HG02870 (cell line): Measurements from ENCODE around the gene MGAT1.

Experiments
- ATAC-seq: cut with Tn5 transposase; IDR thresholded peaks from one replicate; pipeline ENCODE4 v1.9.1; 2021; ENCODE audit warnings: mild to moderate bottlenecking, moderate library complexity; ENCODE audit not compliant: unreplicated experiment

The MGAT1 gene

GRCh38 chr5:180824630-180825476 is 22.2 kb upstream of the MGAT1 start:
- ATAC-seq: no peak

- no peak for ATAC-seq
These were observed 21.5 kb upstream of the MGAT1 start for GRCh38 chr5:180823940-180824629.

GRCh38 chr5:180823346-180823745 is 20.7 kb upstream of the MGAT1 start:
- no peak for ATAC-seq

- ATAC-seq: no peak
These were observed 18.9 kb upstream of the MGAT1 start for GRCh38 chr5:180821538-180821937.

GRCh38 chr5:180820788-180821321 is 18.2 kb upstream of the MGAT1 start:
- ATAC-seq: peak; percentile 68

GRCh38 chr5:180818677-180819341 is 16.2 kb upstream of the MGAT1 start:
- ATAC-seq: no peak

DNA sequence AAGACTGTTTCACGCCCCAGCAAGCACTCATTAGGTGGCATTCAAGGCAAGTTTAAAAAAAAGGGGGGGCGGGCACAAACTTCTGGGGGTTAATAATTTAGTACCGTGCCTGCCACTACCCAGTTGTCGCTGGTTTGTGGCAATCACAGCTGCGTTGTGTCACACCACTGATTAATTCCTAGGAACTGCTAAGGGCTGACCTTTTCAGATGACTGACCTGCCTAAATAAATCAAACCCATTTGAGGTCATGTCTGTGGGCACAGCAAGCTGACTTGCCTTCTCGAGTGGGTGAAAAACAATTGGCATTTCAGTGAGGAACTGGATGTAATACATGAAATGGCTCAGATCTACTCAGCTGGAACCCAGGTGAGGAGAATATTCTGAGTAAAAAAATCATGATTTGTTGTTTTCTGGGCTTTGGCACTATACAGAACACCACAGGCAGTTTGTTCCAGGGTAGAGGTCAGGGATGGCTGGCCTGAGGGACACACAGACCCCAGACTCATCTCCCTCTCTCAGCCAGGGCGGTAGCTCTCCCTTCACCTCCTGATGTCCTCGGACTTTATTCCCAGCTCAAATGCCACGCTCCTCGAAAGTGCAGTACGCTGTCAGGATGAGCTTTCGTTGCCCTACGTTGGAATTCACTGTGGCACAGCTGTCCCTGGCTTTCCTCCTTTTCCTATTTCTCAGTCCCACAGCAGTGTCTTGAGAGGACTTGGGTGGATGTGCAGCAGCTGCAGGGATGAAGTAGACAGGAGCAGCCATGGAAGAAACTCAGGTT is 15.5 kb upstream of the MGAT1 start:
- ATAC-seq: no peak

- no peak for ATAC-seq
These were observed 14.3 kb upstream of the MGAT1 start for GRCh38 chr5:180816608-180817534.

GRCh38 chr5:180815293-180815917 is 12.8 kb upstream of the MGAT1 start:
- ATAC-seq: no peak

- no peak for ATAC-seq
These were observed 10.8 kb upstream of the MGAT1 start for GRCh38 chr5:180813420-180813819.

- ATAC-seq: no peak
These were observed 9.1 kb upstream of the MGAT1 start for GRCh38 chr5:180811623-180812124.

DNA sequence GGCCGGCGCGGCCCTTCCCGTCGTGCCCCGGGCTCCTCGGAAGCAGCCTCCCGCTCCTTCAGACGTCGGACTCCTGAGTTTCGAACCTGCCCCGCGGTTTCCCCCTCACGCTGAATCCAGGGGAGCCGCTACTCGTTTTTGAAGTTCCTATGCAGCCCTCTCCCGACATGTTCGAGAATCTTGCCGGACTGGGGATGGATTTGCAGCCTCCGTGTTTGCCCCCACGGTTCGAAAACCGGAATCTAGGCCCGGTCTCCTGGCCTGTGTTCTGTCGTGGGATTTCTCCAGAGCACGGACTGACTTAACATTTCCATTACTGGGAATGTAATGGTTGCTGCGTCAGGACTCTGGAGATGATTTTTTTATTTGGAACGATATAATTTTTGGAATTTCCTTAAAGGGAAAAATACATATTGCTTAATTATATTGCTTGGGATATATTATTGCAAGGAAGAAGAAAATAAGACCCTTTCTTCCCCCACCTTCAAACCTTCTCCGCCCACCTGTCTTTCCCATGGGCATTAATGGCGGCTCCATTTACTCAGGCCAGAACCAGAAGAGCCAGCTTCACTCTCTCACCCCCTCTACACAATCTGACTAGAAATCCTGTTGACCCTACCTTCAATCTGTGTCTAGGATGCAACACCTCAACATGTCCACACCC is 8.5 kb upstream of the MGAT1 start:
- ATAC-seq: no peak

DNA sequence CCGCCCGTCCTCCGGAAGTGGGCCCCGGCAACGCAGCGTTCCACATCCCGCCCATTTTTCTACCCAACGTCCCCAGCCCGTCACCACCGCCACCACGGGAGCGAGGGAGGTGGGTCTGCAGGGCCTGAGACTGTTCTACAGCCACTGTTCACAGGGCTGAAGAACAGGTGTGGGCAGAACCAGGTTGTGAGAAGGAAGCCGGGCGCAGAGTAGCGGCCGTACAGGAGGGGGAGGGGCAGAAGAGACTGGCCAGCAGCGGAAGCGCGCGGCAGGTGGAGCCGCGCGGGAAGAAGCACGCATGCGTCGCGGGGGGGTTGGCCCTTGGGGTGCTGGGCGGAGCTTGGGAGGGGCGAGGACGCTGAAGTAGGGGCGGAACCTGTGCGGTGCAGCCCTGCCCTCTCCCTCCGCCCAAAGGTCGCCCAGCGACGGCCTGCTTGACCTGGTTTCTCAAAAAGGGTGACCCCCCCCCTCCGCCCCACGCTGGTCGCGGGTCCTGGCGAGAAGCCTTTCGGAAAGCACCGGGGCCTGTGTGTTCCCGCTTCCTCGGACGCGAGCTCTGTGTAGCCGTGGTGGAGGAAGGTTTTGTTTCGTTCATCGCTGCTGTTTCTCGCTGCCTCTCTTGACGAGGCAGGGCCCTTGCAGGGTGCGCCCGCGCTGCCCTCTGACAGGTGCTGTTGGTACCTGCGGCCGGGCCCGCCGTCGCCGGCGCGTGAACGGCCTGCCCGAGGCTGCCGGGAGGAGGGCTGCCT is 7.8 kb upstream of the MGAT1 start:
- peak; percentile 62 for ATAC-seq

DNA sequence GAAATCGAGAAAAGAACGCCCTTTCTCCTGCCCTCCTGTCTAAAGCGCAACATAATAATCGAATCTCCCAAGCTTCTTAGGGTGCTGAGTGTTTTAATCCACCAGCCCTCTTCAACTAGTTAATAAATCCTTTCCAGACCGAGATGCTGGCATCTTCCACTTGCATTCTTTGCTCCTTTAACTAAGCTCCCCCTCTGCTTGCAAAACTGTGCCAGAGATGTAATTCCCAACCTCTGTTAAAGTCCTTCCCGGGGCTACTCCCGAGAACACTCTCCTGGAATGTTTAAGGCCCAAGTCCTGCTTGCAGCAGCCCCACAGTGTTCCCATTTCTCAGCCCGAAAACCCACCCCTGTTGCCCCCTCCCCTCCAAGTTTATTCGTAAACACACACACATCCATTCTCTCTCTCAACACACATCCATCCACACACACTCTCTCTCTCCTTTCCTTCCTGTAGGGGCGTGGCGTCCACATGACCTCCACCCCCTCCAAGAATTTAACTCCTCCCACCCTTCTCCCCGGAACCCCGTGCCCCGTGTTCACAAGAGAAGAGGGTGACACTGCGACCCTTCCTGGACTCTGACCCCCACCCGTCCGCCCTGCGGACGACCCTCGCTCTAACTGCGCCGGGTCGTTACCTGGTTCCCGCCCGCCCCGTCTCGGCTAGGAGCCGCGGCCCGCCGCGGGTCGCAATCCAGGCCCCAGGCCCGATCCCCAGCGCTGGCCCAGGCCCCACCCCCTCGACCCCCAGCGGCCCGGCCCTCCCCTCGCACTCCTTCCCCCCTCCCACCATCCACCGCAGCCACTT is 7.0 kb upstream of the MGAT1 start:
- peak; percentile 48 for ATAC-seq

DNA sequence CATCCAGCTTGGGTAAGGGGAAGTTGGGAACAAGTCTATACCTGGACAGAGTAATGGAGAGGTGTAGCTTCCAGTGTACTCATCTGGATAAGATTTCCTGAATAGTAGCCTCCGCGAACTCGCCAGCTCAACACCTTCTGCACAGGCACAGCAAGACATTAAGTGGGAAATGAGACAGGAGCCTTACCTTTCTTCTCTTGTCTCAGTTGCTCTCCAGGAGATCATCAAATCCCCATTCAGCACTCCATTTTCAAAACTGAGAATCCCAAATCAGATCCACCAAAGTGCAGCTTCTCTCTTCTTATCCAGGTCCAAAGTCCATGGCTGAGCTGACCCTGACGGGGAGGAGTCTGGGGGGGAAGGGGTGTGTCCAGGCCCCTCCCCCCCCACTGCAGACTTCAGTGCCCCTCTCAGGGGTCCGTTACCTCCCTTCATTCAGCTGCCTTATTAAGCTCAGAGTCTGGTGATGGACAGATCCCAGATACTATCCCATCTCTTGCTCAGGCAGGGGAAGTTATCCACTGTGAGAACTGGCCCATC is 5.9 kb upstream of the MGAT1 start:
- ATAC-seq: no peak

- ATAC-seq: no peak
These were observed 5.2 kb upstream of the MGAT1 start for GRCh38 chr5:180807654-180808414.
